Measurements from ENCODE around the gene KLF6.

DNA sequence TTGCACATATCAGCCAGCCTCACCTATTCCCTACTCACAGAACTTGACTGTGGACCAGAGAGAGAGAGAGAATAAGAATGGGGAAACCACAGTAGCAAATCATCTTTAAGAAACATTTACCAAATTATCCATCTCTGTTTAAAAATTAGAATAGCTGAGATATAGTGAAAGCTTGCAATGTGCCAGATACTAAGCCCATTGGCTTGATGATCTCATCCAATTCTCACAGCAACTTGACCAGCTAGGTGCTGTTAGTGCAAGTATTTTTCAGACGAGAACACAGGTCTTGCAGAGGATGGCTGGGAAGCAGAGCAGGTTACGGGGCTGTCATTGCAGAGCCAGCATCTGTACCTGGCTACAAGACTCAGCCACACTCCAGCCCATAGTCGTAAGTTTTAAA, 50.9 kb downstream of the KLF6 start:
- TF ChIP-seq, protein P1, sequence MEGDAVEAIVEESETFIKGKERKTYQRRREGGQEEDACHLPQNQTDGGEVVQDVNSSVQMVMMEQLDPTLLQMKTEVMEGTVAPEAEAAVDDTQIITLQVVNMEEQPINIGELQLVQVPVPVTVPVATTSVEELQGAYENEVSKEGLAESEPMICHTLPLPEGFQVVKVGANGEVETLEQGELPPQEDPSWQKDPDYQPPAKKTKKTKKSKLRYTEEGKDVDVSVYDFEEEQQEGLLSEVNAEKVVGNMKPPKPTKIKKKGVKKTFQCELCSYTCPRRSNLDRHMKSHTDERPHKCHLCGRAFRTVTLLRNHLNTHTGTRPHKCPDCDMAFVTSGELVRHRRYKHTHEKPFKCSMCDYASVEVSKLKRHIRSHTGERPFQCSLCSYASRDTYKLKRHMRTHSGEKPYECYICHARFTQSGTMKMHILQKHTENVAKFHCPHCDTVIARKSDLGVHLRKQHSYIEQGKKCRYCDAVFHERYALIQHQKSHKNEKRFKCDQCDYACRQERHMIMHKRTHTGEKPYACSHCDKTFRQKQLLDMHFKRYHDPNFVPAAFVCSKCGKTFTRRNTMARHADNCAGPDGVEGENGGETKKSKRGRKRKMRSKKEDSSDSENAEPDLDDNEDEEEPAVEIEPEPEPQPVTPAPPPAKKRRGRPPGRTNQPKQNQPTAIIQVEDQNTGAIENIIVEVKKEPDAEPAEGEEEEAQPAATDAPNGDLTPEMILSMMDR (IDR thresholded peaks at IDR 0.05; ENCODE audit: low read length) = no peak
- TF ChIP-seq EZH2 (IDR thresholded peaks at IDR 0.05; ENCODE audit: borderline replicate concordance, low read length) = no peak

Measured in OCI-LY1 (cell line).